ENCODE data around the gene PIWIL1.

Gene PIWIL1

DNA sequence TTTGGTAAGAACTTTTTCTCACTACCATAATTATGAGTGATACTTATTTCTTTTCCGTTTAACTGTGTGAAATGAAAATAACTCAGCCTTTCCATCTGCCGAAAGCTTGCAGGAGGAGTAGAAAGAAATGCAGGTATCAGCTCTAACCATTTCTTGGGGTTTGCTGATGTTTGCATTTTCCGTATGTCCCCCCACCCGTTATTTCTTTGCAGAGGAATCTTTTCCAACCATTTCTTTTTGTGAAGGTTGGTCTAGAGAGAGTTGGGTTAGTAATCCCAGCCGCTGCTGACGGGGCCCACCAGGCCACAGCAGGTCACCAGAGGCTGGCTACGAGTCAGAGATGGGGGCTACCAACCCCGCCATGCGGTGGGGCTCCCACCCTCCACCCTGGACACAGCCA lies 7.0 kb upstream of the PIWIL1 start:
- H3K9me3 ChIP-seq (ENCODE audit: low read length) = no peaks in the 10 kb centered on the region
- H3K9me2 ChIP-seq (ENCODE audit: low read depth, low read length) = no peaks in the 10 kb centered on the region
- H3K4me1 ChIP-seq (ENCODE audit: insufficient read depth, low read length, severe bottlenecking) = no peaks in the 10 kb centered on the region
- H3F3A ChIP-seq (ENCODE audit: insufficient read depth, low read length) = no peaks in the 10 kb centered on the region
- no peaks in the 10 kb centered on the region for H3K27me3 ChIP-seq (ENCODE audit: insufficient read depth, low read length)
- H3K79me2 ChIP-seq (ENCODE audit: insufficient read depth, low read length) = no peaks in the 10 kb centered on the region
- no peaks in the 10 kb centered on the region for H3K36me3 ChIP-seq (ENCODE audit: insufficient read depth, low read length)
- TF ChIP-seq, protein P1, sequence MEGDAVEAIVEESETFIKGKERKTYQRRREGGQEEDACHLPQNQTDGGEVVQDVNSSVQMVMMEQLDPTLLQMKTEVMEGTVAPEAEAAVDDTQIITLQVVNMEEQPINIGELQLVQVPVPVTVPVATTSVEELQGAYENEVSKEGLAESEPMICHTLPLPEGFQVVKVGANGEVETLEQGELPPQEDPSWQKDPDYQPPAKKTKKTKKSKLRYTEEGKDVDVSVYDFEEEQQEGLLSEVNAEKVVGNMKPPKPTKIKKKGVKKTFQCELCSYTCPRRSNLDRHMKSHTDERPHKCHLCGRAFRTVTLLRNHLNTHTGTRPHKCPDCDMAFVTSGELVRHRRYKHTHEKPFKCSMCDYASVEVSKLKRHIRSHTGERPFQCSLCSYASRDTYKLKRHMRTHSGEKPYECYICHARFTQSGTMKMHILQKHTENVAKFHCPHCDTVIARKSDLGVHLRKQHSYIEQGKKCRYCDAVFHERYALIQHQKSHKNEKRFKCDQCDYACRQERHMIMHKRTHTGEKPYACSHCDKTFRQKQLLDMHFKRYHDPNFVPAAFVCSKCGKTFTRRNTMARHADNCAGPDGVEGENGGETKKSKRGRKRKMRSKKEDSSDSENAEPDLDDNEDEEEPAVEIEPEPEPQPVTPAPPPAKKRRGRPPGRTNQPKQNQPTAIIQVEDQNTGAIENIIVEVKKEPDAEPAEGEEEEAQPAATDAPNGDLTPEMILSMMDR (IDR thresholded peaks at IDR 0.05; ENCODE audit: low read length) = no peak
- TF ChIP-seq EZH2 (IDR thresholded peaks at IDR 0.05; ENCODE audit: borderline replicate concordance, low read length) = no peak
- no peak overlapping the region for H3K4me2 ChIP-seq (ENCODE audit: low read length)
- no peak overlapping the region for H3K27ac ChIP-seq (ENCODE audit: low read depth, low read length, poor library complexity, severe bottlenecking)
- no peak overlapping the region for H3K9ac ChIP-seq (ENCODE audit: low read length)
- H3K4me3 ChIP-seq (ENCODE audit: low read depth, low read length, poor library complexity, severe bottlenecking) = no peak overlapping the region
- H2AFZ ChIP-seq (ENCODE audit: low read length) = no peak overlapping the region
- H4K20me1 ChIP-seq (ENCODE audit: insufficient read depth, low read length) = no peaks in the 10 kb centered on the region

DNA sequence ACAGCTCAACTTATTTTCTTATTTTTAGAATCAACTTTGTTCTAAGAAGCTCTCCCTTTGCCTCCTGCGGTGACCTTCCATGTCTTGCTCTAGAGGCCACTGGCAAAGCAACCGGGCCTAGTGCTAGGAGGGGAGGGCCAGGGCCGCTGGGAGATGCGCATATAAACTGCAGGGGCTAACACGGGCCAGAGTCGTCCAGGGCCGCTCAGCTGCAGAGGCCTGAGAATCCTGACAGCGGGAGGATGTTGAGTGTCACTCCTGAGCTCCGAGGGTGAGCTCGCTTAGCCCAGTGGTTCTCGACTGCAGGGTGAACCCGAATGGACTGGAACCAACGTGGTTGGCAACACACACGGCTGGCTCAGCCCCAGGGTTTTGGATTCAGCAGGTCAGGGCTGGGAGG lies 6.5 kb upstream of the PIWIL1 start:
- Histone ChIP-seq H3F3A (ENCODE audit: insufficient read depth, low read length) (no peaks in the 10 kb centered on the region), H3K36me3 (ENCODE audit: insufficient read depth, low read length) (no peaks in the 10 kb centered on the region), H3K4me3 (ENCODE audit: low read depth, low read length, poor library complexity, severe bottlenecking) (no peak overlapping the region), H3K27me3 (ENCODE audit: insufficient read depth, low read length) (no peaks in the 10 kb centered on the region), H3K9ac (ENCODE audit: low read length) (no peak overlapping the region), H2AFZ (ENCODE audit: low read length) (no peak overlapping the region), H3K4me1 (ENCODE audit: insufficient read depth, low read length, severe bottlenecking) (no peaks in the 10 kb centered on the region), H4K20me1 (ENCODE audit: insufficient read depth, low read length) (no peaks in the 10 kb centered on the region), H3K27ac (ENCODE audit: low read depth, low read length, poor library complexity, severe bottlenecking) (no peak overlapping the region), H3K79me2 (ENCODE audit: insufficient read depth, low read length) (no peaks in the 10 kb centered on the region), H3K9me3 (ENCODE audit: low read length) (no peaks in the 10 kb centered on the region), H3K9me2 (ENCODE audit: low read depth, low read length) (no peaks in the 10 kb centered on the region), H3K4me2 (ENCODE audit: low read length) (no peak overlapping the region)
- TF ChIP-seq, protein P1 (IDR thresholded peaks at IDR 0.05; ENCODE audit: low read length) = no peak
- no peak for TF ChIP-seq EZH2 (IDR thresholded peaks at IDR 0.05; ENCODE audit: borderline replicate concordance, low read length)

GRCh38 chr12:130333341-130333740 lies 4.3 kb upstream of the PIWIL1 start:
- no peaks in the 10 kb centered on the region for H3K36me3 ChIP-seq (ENCODE audit: insufficient read depth, low read length)
- H3K27ac ChIP-seq (ENCODE audit: low read depth, low read length, poor library complexity, severe bottlenecking) = no peak overlapping the region
- no peak overlapping the region for H3K4me2 ChIP-seq (ENCODE audit: low read length)
- H4K20me1 ChIP-seq (ENCODE audit: insufficient read depth, low read length) = no peaks in the 10 kb centered on the region
- no peak overlapping the region for H3K4me3 ChIP-seq (ENCODE audit: low read depth, low read length, poor library complexity, severe bottlenecking)
- no peaks in the 10 kb centered on the region for H3K9me3 ChIP-seq (ENCODE audit: low read length)
- H3K4me1 ChIP-seq (ENCODE audit: insufficient read depth, low read length, severe bottlenecking) = no peaks in the 10 kb centered on the region
- no peaks in the 10 kb centered on the region for H3K79me2 ChIP-seq (ENCODE audit: insufficient read depth, low read length)
- H3K27me3 ChIP-seq (ENCODE audit: insufficient read depth, low read length) = no peaks in the 10 kb centered on the region
- TF ChIP-seq, protein P1 (IDR thresholded peaks at IDR 0.05; ENCODE audit: low read length) = peak; percentile 28; the same call in 1 of the 2 replicates
- no peak for TF ChIP-seq EZH2 (IDR thresholded peaks at IDR 0.05; ENCODE audit: borderline replicate concordance, low read length)
- H3K9ac ChIP-seq (ENCODE audit: low read length) = no peak overlapping the region
- no peaks in the 10 kb centered on the region for H3K9me2 ChIP-seq (ENCODE audit: low read depth, low read length)
- H3F3A ChIP-seq (ENCODE audit: insufficient read depth, low read length) = no peaks in the 10 kb centered on the region
- no peak overlapping the region for H2AFZ ChIP-seq (ENCODE audit: low read length)
